Nephron progenitor cell (in vitro differentiated cells): Measurements from ENCODE around the gene NFIA.

Experiments
- DNase-seq: peaks from one replicate; pipeline ENCODE4 v3.0.0; 2021
- H3K27ac Mint-ChIP-seq: 2 replicates; pipeline ENCODE4 v1.8.0; 2021; ENCODE audit warnings: mild to moderate bottlenecking, moderate library complexity, mixed read lengths
- H3K27me3 Mint-ChIP-seq: 2 replicates; pipeline ENCODE4 v1.8.0; 2021; ENCODE audit warnings: mild to moderate bottlenecking, low read depth, mixed read lengths; ENCODE audit not compliant: poor library complexity
- H3K36me3 Mint-ChIP-seq: 2 replicates; pipeline ENCODE4 v1.8.0; 2021; ENCODE audit warnings: low read depth, mixed read lengths
- H3K4me1 Mint-ChIP-seq: 2 replicates; pipeline ENCODE4 v1.8.0; 2021; ENCODE audit warnings: mixed read lengths
- H3K4me3 Mint-ChIP-seq: 2 replicates; pipeline ENCODE4 v1.8.0; 2021; ENCODE audit warnings: mild to moderate bottlenecking, moderate library complexity, mixed read lengths
- H3K9me3 Mint-ChIP-seq: 2 replicates; pipeline ENCODE4 v1.8.0; 2021; ENCODE audit warnings: mild to moderate bottlenecking, moderate library complexity, mixed read lengths
- TF ChIP-seq, protein P1 (sequence below): fragments of 200-600 bp; sonication (generic); IDR thresholded peaks from 2 replicates; pipeline ENCODE4 v1.5.0; 2021; ENCODE audit warnings: antibody characterized with exemption

NFIA gene

DNA sequence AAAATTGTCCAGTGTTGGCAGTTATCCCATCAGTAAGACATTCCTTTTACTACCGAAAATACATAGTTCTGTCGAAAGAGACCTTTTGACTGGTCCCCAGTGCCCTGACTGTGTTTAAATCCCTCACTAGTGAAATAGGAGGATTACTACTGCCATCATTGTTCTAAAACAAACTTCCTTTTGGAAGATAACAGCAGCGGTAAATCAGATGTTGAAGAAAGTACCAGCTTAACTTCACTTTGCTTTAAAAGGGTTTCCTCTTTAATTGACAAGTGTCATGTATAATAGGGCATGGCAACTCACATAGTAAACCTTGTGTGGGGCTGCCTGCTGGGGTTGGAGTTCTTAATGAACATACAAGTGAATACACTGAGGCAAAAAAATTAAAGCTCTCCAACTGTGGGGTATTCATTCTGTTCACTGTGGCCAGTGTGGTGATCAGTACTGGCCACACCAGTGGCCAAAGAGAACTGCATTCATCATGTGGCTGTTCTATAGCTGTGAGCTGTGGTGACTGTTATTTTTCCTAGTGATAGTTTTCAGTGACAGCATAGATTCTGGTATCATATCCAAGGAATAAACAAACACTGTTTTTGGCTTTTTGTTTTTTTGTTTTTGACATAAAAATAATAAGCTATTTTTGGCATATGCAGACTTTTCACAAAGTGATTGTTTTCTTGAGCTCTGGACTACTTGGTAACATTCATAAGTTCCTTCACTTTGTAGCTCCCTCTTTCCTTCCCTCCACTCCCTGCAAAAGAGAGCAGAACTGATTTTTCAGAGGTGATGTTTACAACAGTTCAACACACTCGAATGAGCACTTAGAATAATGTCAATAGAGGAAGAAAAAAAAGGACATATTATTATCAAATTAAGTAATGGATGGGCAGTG lies 74.5 kb downstream of the NFIA start:
- Mint-ChIP-seq H3K36me3 (no peaks in the 10 kb centered on the region), H3K9me3 (no peaks in the 10 kb centered on the region), H3K4me3 (no peak overlapping the region), H3K27me3 (peaks cover 26% of the 10 kb centered on the region), H3K27ac (no peak overlapping the region), H3K4me1 (peaks cover 23% of the 10 kb centered on the region)
- TF ChIP-seq, protein P1, sequence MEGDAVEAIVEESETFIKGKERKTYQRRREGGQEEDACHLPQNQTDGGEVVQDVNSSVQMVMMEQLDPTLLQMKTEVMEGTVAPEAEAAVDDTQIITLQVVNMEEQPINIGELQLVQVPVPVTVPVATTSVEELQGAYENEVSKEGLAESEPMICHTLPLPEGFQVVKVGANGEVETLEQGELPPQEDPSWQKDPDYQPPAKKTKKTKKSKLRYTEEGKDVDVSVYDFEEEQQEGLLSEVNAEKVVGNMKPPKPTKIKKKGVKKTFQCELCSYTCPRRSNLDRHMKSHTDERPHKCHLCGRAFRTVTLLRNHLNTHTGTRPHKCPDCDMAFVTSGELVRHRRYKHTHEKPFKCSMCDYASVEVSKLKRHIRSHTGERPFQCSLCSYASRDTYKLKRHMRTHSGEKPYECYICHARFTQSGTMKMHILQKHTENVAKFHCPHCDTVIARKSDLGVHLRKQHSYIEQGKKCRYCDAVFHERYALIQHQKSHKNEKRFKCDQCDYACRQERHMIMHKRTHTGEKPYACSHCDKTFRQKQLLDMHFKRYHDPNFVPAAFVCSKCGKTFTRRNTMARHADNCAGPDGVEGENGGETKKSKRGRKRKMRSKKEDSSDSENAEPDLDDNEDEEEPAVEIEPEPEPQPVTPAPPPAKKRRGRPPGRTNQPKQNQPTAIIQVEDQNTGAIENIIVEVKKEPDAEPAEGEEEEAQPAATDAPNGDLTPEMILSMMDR = no peak
- no peak for DNase-seq

DNA sequence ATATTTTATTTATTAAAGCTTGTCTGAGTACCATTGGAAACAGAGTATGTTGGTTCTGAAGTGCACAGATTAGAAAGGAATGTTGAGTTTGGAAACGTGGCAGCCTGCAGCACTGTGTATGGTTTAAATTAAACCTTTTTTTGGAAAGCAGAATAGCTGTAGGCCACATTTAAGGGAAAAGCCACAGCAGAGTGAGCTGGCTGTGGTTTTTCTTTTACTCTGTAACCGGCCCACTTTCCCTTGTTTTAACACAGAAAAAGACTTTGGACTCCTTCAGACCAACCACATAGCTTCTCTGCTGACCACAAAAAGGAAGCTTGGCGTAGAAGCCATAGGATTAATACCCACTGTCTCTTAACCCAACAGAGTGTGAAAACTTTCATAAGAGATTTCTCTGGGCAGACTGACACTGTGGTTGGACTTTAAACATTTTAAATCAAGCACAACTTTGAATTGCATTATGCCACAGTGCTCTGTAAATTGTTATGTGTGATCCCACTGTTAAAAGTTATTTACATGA lies 75.2 kb downstream of the NFIA start:
- H3K9me3 Mint-ChIP-seq = no peaks in the 10 kb centered on the region
- no peak for DNase-seq
- TF ChIP-seq, protein P1 = no peak
- H3K27me3 Mint-ChIP-seq = peaks cover 23% of the 10 kb centered on the region
- H3K4me1 Mint-ChIP-seq = peaks cover 16% of the 10 kb centered on the region
- H3K4me3 Mint-ChIP-seq = no peak overlapping the region
- no peaks in the 10 kb centered on the region for H3K36me3 Mint-ChIP-seq
- no peak overlapping the region for H3K27ac Mint-ChIP-seq

DNA sequence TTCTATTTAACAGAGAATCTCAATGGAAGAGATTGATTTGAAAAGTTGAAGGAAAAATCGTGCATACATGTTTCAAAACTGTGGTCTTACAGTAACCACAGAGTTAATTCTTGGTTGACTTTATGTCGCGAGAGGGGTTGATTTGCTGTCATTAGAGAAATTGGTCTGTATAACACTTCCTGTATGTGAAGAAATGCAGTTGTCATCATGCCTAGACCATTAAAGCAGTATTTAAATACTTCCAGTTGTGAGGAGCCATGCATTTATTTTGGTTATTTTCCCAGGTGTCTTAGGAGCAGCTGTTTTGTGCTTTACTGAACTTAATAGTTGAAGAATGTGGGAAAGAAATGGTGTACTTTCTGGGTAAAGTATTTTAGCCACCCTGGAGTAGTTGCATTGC lies 76.2 kb downstream of the NFIA start:
- Mint-ChIP-seq H3K9me3 (no peaks in the 10 kb centered on the region), H3K4me3 (no peak overlapping the region), H3K27me3 (peaks cover 17% of the 10 kb centered on the region), H3K27ac (no peak overlapping the region), H3K4me1 (peaks cover 5% of the 10 kb centered on the region), H3K36me3 (no peaks in the 10 kb centered on the region)
- no peak for DNase-seq
- TF ChIP-seq, protein P1 = no peak

DNA sequence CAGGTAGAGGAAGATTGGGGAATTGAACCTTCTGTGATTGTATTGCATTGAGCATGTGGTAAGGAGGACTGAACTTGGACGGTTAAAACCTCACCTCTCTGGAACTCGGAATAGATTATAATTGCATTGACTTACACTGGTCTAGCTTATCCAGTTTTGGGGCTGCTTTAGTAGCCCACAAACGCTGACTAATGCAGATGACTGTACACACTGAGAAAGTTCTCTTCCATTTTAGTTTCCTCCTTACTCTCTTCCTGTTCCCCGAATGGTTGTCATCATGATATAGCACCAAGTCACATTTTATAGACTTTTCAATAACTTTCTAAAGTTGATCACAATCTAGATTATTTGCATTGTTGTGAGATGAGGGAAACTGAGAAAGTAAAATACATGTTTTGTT lies 78.2 kb downstream of the NFIA start:
- no peaks in the 10 kb centered on the region for H3K9me3 Mint-ChIP-seq
- H3K27me3 Mint-ChIP-seq = peaks cover 15% of the 10 kb centered on the region
- no peak overlapping the region for H3K4me3 Mint-ChIP-seq
- no peaks in the 10 kb centered on the region for H3K36me3 Mint-ChIP-seq
- H3K4me1 Mint-ChIP-seq = no peaks in the 10 kb centered on the region
- no peak for DNase-seq
- H3K27ac Mint-ChIP-seq = no peak overlapping the region
- TF ChIP-seq, protein P1 = no peak

DNA sequence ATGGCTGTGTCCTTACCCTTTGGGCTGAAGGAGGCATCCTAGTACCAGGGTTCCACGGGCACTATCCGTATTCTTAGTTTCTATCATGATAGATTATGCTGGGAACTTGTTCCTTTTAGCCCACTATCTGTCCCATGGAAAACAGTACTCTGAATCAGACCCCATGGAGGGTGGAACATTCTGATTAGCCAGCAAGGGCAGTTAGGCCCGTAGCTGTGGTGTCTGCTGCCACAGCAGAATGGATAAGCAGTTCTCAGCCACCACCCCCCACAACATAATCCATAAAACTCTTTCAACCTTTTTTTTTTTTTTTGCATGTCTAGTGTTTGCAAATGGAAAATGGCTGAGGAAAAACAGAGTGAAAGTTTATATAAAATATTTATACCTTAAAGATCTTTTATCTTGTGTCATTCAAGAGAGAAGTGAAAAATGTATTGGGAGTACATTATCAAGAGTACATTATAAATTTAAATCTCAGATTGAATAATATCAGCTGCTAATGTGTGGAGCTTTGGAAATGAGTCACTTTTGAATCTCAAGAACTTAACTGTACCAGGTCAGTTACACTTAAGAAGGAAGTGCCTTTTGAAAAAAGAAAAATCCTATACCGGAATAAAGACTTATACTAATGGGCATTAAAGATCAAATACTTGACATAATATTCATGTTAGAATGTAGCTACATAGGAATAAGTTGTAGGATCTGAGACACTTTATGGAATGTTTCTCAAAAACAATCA lies 80.3 kb downstream of the NFIA start:
- Mint-ChIP-seq H3K4me3 (no peak overlapping the region), H3K27ac (no peak overlapping the region), H3K9me3 (no peaks in the 10 kb centered on the region), H3K36me3 (no peaks in the 10 kb centered on the region), H3K27me3 (peaks cover 24% of the 10 kb centered on the region), H3K4me1 (no peaks in the 10 kb centered on the region)
- TF ChIP-seq, protein P1 = no peak
- no peak for DNase-seq
